Left ventricle myocardium inferior (tissue), 1 donor: ENCODE results near the gene MUC22. TPM values are rescaled to one million over a fixed set of nuclear protein-coding genes. Genes with fewer than 3 reads are reported as not detected.
A peak's percentile ranks its signal among the peaks of the same experiment; 100 is the strongest.

Experiments used
- DNase-seq: peaks from one replicate; pipeline ENCODE4 v3.0.0-alpha.2; 2020
- H3K27ac ChIP-seq: fragments of 200-600 bp; replicated peaks from 2 replicates; pipeline ENCODE4 v1.8.0; 2021
- H3K27me3 ChIP-seq: fragments of 200-600 bp; 2 replicates; pipeline ENCODE4 v1.8.0; 2021; ENCODE audit warnings: low read depth
- H3K36me3 ChIP-seq: fragments of 200-600 bp; 2 replicates; pipeline ENCODE4 v1.8.0; 2021
- H3K4me1 ChIP-seq: fragments of 200-600 bp; 2 replicates; pipeline ENCODE4 v1.8.0; 2021
- H3K4me3 ChIP-seq: fragments of 200-600 bp; 2 replicates; pipeline ENCODE4 v1.8.0; 2021; ENCODE audit warnings: mild to moderate bottlenecking, moderate library complexity
- H3K9me3 ChIP-seq: fragments of 200-600 bp; replicated peaks from 2 replicates; pipeline ENCODE4 v1.8.0; 2021
- CTCF ChIP-seq: fragments of 200-600 bp; IDR thresholded peaks from 2 replicates; pipeline ENCODE4 v1.8.0; 2021; ENCODE audit warnings: antibody characterized with exemption, mild to moderate bottlenecking, borderline replicate concordance
- intact Hi-C: fragments of 100-400 bp; cut with micrococcal nuclease; formaldehyde crosslinking; loops from one replicate; pipeline ENCODE4 v1.11.0; 2022
- total RNA-seq: library from RNA; stranded (reverse); fragmentation: NEBNext Ultra II Directional; extraction: Animal tissue kit (Norgen Biotek cat#: 25700); gene quantifications from one replicate; pipeline ENCODE4 v1.2.1, GENCODE V29; 2021
- donor health status: DM: no; HTN: yes; CAD: no; lungs with severe emphysema.

The MUC22 gene
- total RNA-seq, 1 donor from 2014 or later: 0.08 TPM

- no peaks in the 10 kb centered on the region for H3K9me3 ChIP-seq
- intact Hi-C loops: no loop called here
- TF ChIP-seq CTCF: no peak
These were observed 31.1 kb upstream of the MUC22 start for GRCh38 chr6:30979141-30979540.

DNA sequence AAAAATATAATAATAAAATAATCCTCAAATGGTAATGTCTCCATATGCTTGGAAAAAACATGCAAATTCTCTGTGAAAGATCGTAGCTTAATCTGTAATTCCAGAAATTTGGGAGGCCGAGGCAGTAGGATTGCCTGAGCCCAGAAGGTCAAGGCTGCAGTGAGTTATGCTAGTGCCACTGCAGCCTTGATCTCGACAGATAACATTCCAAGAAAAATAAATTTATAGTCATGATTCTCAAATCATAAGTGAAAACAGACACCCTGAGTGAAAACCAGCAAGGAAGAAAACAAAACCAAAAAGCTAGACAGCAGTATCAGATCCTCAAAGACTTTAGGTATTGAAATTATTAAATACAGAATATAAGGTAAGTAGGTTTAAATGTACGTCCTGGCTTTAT, 30.6 kb upstream of the MUC22 start:
- H3K27ac ChIP-seq: no peak overlapping the region
- intact Hi-C loops: no loop called here
- no peak for DNase-seq
- no peak for TF ChIP-seq CTCF
- no peaks in the 10 kb centered on the region for H3K36me3 ChIP-seq
- no peaks in the 10 kb centered on the region for H3K9me3 ChIP-seq
- peaks cover 11% of the 10 kb centered on the region for H3K4me1 ChIP-seq
- peaks cover 11% of the 10 kb centered on the region for H3K27me3 ChIP-seq
- H3K4me3 ChIP-seq: no peak overlapping the region

More at GRCh38 chr6:30979141-30979540, 31.1 kb upstream of the MUC22 start:
- no peak overlapping the region for H3K4me3 ChIP-seq
- no peak for DNase-seq
- H3K4me1 ChIP-seq: peaks cover 11% of the 10 kb centered on the region
- peaks cover 8% of the 10 kb centered on the region for H3K27me3 ChIP-seq
- no peaks in the 10 kb centered on the region for H3K36me3 ChIP-seq
- H3K27ac ChIP-seq: no peak overlapping the region

- DNase-seq: no peak
- intact Hi-C loops: no loop called here
- Histone ChIP-seq H3K4me3 (peak overlapping the region; percentile 44), H3K27me3 (peaks cover 12% of the 10 kb centered on the region), H3K36me3 (no peaks in the 10 kb centered on the region), H3K9me3 (no peaks in the 10 kb centered on the region), H3K4me1 (peaks cover 11% of the 10 kb centered on the region), H3K27ac (no peak overlapping the region)
- TF ChIP-seq CTCF: peak; percentile 28
These were observed 28.1 kb upstream of the MUC22 start for GRCh38 chr6:30981942-30982772.

- no peaks in the 10 kb centered on the region for H3K9me3 ChIP-seq
- no peak for TF ChIP-seq CTCF
- no peak within 1 kb of the TSS for H3K27ac ChIP-seq
- no peaks in the 10 kb centered on the region for H3K36me3 ChIP-seq
- DNase-seq: no peak
- peaks cover 12% of the 10 kb centered on the region for H3K27me3 ChIP-seq
- peaks cover 11% of the 10 kb centered on the region for H3K4me1 ChIP-seq
- intact Hi-C loops: no loop called here
- H3K4me3 ChIP-seq: no peak within 1 kb of the TSS
These were observed 26.8 kb upstream of the MUC22 start, which contains the start of gene MUC21 for GRCh38 chr6:30983439-30983838. Gene MUC21, plus strand, starts transcription at chr6:30983718. Its CDS starts 241 bp downstream, at chr6:30983959.

DNA sequence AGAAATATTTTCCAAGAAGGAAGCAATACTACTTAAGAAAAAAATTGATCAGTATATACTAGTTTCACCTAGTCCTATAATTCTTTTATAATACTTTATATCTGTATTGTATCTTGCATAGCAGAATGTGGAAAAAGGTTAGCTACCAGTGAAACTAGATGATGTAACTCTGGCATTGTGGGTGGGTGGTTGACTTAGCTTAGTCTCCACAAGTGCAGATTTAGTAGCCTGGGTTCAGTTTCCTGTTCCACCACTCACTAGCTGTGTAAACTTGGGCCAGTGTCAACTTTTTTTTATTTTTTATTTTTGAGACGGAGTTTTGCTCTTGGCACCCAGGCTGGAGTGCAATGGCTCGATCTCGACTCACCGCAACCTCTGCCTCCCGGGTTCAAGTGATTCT, 24.8 kb upstream of the MUC22 start:
- intact Hi-C loops: no loop called here
- no peak for TF ChIP-seq CTCF
- no peaks in the 10 kb centered on the region for H3K36me3 ChIP-seq
- DNase-seq: no peak
- H3K27me3 ChIP-seq: peaks cover 12% of the 10 kb centered on the region
- no peaks in the 10 kb centered on the region for H3K9me3 ChIP-seq
- H3K4me1 ChIP-seq: peaks cover 11% of the 10 kb centered on the region
- no peak overlapping the region for H3K4me3 ChIP-seq
- H3K27ac ChIP-seq: no peak overlapping the region
